Right atrium auricular region (tissue), 2 donors: ENCODE results near the gene AR. TPM values are rescaled to one million over a fixed set of nuclear protein-coding genes. Genes with fewer than 3 reads are reported as not detected.

Experiments
- DNase-seq: peaks from one replicate; pipeline ENCODE4 v3.0.0-alpha.2; 2019; ENCODE audit warnings: low spot score
- H3K27ac ChIP-seq, 2 donors: fragments of 200-600 bp; sonication (generic); 1 replicate in 1 of 2; 2 replicates in 1 of 2; pipeline ENCODE4 v1.5.1; 2016 to 2019
- H3K27me3 ChIP-seq, 2 donors: fragments of 200-600 bp; sonication (generic); one replicate each; pipeline versions ENCODE4 v1.5.1 to v1.6.0; 2017 to 2019
- H3K36me3 ChIP-seq: fragments of 200-600 bp; sonication (generic); one replicate; pipeline ENCODE4 v1.5.1; 2016
- H3K4me1 ChIP-seq, 2 donors: fragments of 200-600 bp; sonication (generic); one replicate each; pipeline versions ENCODE4 v1.5.1 to v1.6.0; 2017 to 2019
- H3K4me3 ChIP-seq, 2 donors: fragments of 200-600 bp; sonication (generic); 1 replicate in 1 of 2; 2 replicates in 1 of 2; pipeline ENCODE4 v1.5.1; 2017 to 2019; ENCODE audit warnings: mild to moderate bottlenecking in 1 of 2, moderate library complexity in 1 of 2
- H3K9me3 ChIP-seq, 2 donors: fragments of 200-600 bp; sonication (generic); one replicate each; pipeline ENCODE4 v1.5.1; 2019
- total RNA-seq, 2 donors: library from RNA; depleted of rRNA; stranded (reverse); fragments of >200 nt; gene quantifications; one replicate each; pipeline ENCODE4 v1.1.0, GENCODE V29; 2016
- TF ChIP-seq, protein P1 (sequence below), 2 donors: fragments of 200-600 bp; sonication (generic); IDR thresholded peaks; one replicate each; pipeline ENCODE4 v1.5.1; 2019; ENCODE audit warnings: antibody characterized with exemption in 2 of 2

Gene AR
- total RNA-seq, 2 donors from 2014 or later, result 7.9 to 9.1 TPM

- Histone ChIP-seq H3K9me3 (no peaks in the 10 kb centered on the region), H3K4me1 (peaks cover 0 to 14% of the 10 kb centered on the region in 2 donors), H3K27ac (no peak overlapping the region), H3K36me3 (no peaks in the 10 kb centered on the region), H3K4me3 (no peak overlapping the region), H3K27me3 (no peaks in the 10 kb centered on the region)
- DNase-seq, result no peak
- TF ChIP-seq, protein P1, sequence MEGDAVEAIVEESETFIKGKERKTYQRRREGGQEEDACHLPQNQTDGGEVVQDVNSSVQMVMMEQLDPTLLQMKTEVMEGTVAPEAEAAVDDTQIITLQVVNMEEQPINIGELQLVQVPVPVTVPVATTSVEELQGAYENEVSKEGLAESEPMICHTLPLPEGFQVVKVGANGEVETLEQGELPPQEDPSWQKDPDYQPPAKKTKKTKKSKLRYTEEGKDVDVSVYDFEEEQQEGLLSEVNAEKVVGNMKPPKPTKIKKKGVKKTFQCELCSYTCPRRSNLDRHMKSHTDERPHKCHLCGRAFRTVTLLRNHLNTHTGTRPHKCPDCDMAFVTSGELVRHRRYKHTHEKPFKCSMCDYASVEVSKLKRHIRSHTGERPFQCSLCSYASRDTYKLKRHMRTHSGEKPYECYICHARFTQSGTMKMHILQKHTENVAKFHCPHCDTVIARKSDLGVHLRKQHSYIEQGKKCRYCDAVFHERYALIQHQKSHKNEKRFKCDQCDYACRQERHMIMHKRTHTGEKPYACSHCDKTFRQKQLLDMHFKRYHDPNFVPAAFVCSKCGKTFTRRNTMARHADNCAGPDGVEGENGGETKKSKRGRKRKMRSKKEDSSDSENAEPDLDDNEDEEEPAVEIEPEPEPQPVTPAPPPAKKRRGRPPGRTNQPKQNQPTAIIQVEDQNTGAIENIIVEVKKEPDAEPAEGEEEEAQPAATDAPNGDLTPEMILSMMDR (IDR thresholded peaks at IDR 0.05), result no peak
Observed at GRCh38 chrX:67723580-67724351, 179.9 kb downstream of the AR start.

- H3K9me3 ChIP-seq, result no peaks in the 10 kb centered on the region
- H3K36me3 ChIP-seq, result no peaks in the 10 kb centered on the region
- H3K4me1 ChIP-seq, result peaks cover 0 to 14% of the 10 kb centered on the region in 2 donors
- H3K4me3 ChIP-seq, result no peak overlapping the region
- TF ChIP-seq, protein P1 (IDR thresholded peaks at IDR 0.05), result peak in 1 of 2 donors; percentile 47
- H3K27me3 ChIP-seq, result no peaks in the 10 kb centered on the region
- no peak overlapping the region for H3K27ac ChIP-seq
- DNase-seq, result no peak
Observed at GRCh38 chrX:67724359-67725110, 180.7 kb downstream of the AR start.

DNA sequence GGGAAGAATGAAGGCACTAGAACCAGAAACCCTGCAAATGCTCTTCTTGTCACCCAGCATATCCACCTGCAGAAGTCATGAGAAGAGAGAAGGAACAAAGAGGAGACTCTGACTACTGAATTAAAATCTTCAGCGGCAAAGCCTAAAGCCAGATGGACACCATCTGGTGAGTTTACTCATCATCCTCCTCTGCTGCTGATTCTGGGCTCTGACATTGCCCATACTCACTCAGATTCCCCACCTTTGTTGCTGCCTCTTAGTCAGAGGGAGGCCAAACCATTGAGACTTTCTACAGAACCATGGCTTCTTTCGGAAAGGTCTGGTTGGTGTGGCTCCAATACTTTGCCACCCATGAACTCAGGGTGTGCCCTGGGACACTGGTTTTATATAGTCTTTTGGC is 181.7 kb downstream of the AR start:
- Histone ChIP-seq H3K36me3 (no peaks in the 10 kb centered on the region), H3K4me3 (no peak overlapping the region), H3K27ac (no peak overlapping the region), H3K9me3 (no peaks in the 10 kb centered on the region), H3K27me3 (no peaks in the 10 kb centered on the region), H3K4me1 (peaks cover 0 to 10% of the 10 kb centered on the region in 2 donors)
- DNase-seq, result no peak
- TF ChIP-seq, protein P1 (IDR thresholded peaks at IDR 0.05), result no peak

DNA sequence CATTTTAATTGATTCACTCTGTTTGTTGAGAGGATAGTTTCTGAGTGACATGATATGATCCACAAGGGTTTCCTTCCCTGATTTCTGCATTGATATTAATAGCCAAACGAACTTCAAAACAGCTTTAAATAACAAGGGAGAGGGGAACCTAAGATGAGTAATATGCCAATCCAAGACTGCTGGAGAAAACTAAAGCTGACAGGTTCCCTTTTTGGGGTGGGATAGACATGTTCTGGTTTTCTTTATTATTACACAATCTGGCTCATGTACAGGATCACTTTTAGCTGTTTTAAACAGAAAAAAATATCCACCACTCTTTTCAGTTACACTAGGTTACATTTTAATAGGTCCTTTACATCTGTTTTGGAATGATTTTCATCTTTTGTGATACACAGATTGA is 182.2 kb downstream of the AR start:
- Histone ChIP-seq H3K4me1 (peaks cover 0 to 8% of the 10 kb centered on the region in 2 donors), H3K27ac (no peak overlapping the region), H3K36me3 (no peaks in the 10 kb centered on the region), H3K27me3 (no peaks in the 10 kb centered on the region), H3K9me3 (no peaks in the 10 kb centered on the region), H3K4me3 (no peak overlapping the region)
- TF ChIP-seq, protein P1 (IDR thresholded peaks at IDR 0.05), result no peak
- no peak for DNase-seq

GRCh38 chrX:67727576-67727975 is 183.8 kb downstream of the AR start:
- Histone ChIP-seq H3K27ac (no peak overlapping the region), H3K27me3 (no peaks in the 10 kb centered on the region), H3K9me3 (no peaks in the 10 kb centered on the region), H3K4me1 (peaks cover 0 to 8% of the 10 kb centered on the region in 2 donors), H3K36me3 (no peaks in the 10 kb centered on the region), H3K4me3 (no peak overlapping the region)
- TF ChIP-seq, protein P1 (IDR thresholded peaks at IDR 0.05), result no peak
- no peak for DNase-seq
